ENCODE measurements around the gene LCNL1.

The LCNL1 gene

GRCh38 chr9:136947028-136947891, 35.5 kb upstream of the LCNL1 start:
- no peak for DNase-seq

- DNase-seq: peak in 1 of 2 donors; percentile 8
Measured at GRCh38 chr9:136947955-136948510, 34.8 kb upstream of the LCNL1 start.

- no peak for DNase-seq
Measured at GRCh38 chr9:136949239-136949816, 33.5 kb upstream of the LCNL1 start.

- peak; percentile 68 to 84 for DNase-seq
Measured at GRCh38 chr9:136949817-136950655, 32.8 kb upstream of the LCNL1 start.

GRCh38 chr9:136950656-136951276, 32.0 kb upstream of the LCNL1 start:
- no peak for DNase-seq

- no peak for DNase-seq
Measured at GRCh38 chr9:136951541-136952320, 31.1 kb upstream of the LCNL1 start, which contains the start of gene LCN12. Gene LCN12 (plus strand): TSS chr9:136952273. CDS start chr9:136952328, 55 bp downstream.

- DNase-seq: no peak
Measured at GRCh38 chr9:136952321-136952850, 30.4 kb upstream of the LCNL1 start.

GRCh38 chr9:136952876-136953770, 29.7 kb upstream of the LCNL1 start:
- DNase-seq: no peak

- DNase-seq: no peak
Measured at GRCh38 chr9:136953771-136954269, 29.0 kb upstream of the LCNL1 start.

- no peak for DNase-seq
Measured at GRCh38 chr9:136954270-136955083, 28.3 kb upstream of the LCNL1 start.

GRCh38 chr9:136955202-136955942, 27.4 kb upstream of the LCNL1 start:
- DNase-seq: no peak

- no peak for DNase-seq
Measured at GRCh38 chr9:136955943-136956335, 26.9 kb upstream of the LCNL1 start.

- DNase-seq: no peak
Measured at GRCh38 chr9:136956604-136957003, 26.2 kb upstream of the LCNL1 start.

- no peak for DNase-seq
Measured at GRCh38 chr9:136957461-136957860, 25.3 kb upstream of the LCNL1 start.

- no peak for DNase-seq
Measured at GRCh38 chr9:136957901-136958300, 24.9 kb upstream of the LCNL1 start.

GRCh38 chr9:136958473-136958872, 24.3 kb upstream of the LCNL1 start:
- DNase-seq: no peak

- DNase-seq: no peak
Measured at GRCh38 chr9:136958898-136959850, 23.6 kb upstream of the LCNL1 start.

Data from bone marrow (tissue), 2 donors.